HG03103 (cell line): ENCODE measurements around the gene ABCC11.
A peak's percentile ranks its signal among the peaks of the same experiment; 100 is the strongest.

Experiments
- ATAC-seq: cut with Tn5 transposase; IDR thresholded peaks from one replicate; pipeline ENCODE4 v1.9.1; 2021; ENCODE audit warnings: low read depth; ENCODE audit not compliant: unreplicated experiment

Gene ABCC11

DNA sequence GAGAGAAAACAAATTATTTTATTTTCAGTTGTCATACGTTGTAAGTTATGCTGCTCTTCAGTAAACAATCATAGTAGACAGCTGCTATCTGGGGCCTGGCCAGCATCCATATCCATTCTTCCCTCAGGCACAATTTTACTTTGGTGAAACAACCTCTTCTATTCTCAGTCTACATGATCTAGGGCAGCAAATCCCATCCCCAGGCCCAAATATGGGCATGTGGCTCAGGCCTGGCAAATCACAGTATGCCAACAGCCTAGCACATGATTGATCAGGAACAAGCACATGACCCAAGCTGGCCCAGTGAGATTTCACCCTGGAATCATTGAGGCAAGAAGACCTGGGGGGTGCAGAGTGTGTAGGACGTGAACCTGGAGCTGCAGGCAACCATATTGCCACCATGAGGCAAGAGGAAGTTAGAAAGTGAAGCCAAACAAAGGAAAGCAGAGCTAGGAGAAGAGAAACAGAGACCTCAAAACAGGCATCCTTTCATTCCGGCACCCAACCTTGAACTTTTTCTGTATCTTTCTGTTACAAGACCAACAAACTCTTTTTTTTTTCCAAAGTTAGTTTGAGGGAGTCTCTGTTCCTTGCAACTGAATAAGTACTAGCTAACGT lies 81.3 kb downstream of the ABCC11 start:
- ATAC-seq = no peak

DNA sequence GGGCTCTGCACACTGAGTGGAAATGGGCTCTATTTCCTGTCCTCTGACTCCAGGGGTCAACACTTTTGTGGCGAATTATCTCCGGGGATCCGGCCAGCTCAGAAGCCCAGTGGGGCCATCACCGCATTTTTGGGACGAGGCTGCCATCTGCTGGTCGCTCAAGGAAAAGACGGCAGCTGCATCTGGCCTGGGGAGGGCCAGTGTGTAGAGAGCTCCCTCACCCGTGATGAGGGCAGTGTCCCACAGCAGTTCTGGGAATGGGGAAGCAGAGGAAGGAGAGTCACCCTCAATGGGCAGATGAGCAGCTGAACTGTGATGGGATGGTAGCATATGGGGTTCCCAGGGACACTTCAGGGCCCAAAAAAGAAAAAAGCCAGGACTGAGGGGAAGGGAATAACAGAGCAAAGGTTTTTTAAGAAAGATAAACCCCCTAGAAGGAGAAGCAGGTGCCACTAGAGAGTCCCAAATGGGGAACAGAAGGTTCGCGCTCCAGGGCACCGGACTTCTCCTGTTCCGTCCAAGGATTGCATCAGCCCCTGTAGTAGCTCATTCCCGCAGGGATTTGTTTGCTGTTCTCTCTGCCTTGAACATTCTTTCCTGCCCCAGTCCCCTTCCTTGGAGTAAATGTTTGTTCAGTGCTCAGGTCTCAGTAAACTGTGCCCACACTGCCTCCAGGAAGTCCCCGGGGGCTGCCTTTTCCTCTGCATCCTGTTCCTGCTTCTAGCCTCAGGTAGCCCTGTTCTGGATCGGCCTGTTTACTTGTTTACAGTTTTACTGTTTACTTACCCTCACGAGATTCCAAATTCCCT lies 82.2 kb downstream of the ABCC11 start:
- ATAC-seq = peak; percentile 64

DNA sequence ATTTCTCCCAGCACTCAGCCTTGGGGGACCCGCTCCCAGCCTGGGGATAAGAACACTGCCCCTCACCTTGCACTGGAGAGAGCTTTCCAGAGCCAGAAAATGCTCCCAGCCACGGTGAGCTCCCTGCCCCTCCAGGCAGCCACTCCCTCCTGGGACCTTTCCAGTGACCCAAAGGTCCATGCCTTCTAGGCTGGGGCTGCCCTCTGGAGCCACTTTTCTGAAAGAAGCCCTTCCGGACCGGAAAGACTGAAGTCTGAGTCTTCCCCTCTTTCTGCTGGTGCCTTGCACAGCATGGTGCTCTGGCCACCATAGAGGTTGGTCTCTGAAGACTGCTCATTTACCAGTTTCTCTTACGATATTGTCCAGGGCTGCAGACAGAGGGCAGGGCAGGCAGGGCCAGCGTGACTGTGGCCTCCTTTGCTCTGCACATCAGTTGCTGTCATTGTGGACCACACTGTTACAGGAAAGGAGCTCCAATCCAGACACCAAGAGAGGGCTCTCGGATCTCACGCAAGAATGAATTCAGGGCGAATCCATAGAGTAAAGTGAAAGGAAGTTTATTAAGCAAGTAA lies 84.4 kb downstream of the ABCC11 start:
- ATAC-seq = no peak

DNA sequence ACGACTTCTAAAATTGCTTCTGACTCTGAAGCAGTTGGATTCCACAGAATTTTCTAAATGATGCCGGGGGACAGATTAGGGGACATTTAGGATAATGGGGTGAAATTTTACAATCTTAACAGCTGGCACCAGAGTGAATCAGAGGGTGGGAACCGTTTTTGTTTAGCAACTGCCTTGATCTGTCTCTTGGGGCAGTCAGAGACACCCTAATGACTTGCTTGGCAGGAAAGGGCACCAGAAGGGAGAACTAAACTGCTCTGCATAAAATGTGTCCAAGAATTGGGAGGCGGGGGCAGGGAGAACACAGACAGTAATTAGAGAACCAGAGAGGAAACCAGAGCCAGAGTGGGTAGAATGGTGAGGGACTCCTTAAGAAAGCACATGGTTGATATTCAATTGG lies 85.4 kb downstream of the ABCC11 start:
- no peak for ATAC-seq

GRCh38 chr16:48160575-48160974 lies 86.8 kb downstream of the ABCC11 start:
- ATAC-seq = no peak

GRCh38 chr16:48158296-48158695 lies 89.0 kb downstream of the ABCC11 start:
- ATAC-seq = peak; percentile 69

DNA sequence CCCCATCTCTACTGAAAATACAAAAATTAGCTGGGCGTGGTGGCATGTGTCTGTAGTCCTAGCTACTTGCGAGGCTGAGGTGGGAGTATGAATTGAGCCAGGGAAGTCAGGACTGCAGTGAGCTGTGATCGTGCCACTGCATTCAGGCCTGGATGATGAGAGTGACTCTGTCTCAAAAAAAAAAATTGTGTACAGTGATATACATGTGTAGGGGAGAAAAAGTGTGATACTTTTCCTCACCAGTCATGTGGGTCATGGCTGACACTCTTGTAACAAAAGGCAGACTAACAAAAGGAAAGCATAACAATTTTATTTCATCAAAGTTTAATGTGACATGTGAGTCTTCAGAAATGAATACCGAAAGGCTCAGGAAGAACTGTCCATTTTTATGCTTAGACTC lies 89.5 kb downstream of the ABCC11 start:
- ATAC-seq = no peak

GRCh38 chr16:48157302-48157701 lies 90.0 kb downstream of the ABCC11 start:
- no peak for ATAC-seq

- ATAC-seq = no peak
Measured at GRCh38 chr16:48156790-48157209, 90.5 kb downstream of the ABCC11 start.

DNA sequence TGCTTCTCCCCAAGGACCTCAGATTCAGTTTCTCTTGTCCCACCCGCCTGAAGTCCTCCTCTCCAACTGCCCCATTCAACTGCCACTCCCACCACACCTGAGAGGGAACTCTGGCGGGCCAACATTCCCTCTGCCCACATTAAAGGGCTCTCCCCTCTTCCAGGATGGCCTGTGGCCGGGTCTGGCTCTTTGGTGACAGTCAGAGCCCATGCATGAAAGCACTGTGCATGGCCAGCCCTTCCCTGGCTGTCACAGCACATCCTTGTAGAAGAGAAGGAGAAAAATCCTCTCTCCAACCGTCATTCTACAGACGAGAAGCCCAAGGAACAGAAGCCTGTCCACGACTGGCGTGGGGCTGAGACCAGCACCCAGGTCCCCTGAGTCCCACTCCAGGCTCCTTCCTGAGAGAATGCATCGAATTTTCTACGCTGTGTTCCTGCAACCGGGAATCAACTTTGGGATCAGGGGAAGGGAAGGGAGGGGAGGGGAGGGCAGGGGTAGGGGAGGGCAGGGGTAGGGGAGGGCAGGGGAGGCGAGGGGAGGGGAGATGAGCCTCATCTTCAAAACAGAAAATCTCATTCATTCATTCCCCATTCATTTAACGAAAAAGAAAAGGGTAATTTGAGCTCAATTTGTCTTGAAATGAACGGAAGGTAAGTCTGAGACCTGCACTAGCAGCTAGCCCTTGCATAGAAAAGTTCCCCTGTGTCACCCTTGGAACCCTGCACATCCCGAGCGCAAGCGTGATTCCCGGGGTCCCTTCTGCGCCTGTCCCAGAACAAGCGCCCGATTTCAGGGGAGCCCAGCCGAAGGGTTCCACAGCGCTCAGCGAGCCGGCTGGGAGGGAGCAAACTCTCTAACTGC lies 91.2 kb downstream of the ABCC11 start, which contains the start of gene ABCC12:
TSS of gene ABCC12 (minus strand) at position 68 of the 864 bp plus-strand sequence. CDS start 9,569 bp downstream, outside the sequence.
- no peak for ATAC-seq

DNA sequence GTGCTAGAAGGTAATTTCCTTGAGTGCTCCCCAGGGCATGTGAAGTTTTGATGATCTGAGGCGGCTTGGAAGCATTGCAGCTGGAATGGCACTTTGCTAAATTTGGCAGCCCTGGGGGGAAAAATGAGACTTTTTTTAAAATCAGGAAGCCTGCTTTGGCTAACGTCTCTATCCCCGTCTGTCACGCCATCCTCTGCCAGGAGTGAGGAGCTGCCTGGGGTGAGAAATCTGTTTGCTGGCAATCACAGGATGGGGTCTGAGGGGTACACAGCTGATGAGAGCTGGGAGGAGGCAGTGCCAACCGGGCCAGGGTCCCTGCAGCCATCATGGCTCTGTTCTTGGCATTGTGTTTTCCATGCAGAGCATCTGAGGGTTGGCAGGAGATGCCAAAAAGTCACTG lies 93.6 kb downstream of the ABCC11 start:
- ATAC-seq = no peak

DNA sequence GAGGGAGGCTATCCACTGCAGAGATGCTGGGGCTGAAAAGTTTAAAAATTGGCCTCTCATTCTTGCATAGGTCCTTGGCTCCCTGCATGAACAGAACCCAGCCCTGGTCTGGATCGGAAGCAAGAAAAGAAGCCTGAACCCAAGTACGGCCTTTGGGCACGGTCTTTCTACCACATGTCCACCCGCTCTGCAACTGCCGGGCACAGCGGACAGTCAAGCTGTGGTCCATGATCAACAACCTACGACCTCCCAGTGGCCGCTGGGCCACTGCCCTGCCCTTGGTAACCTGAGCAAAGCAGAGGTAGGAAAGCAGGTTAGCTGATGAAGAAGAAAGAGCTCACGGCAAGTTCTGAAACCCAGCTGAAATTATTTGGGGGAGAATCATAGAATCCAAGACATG lies 95.1 kb downstream of the ABCC11 start:
- ATAC-seq = no peak

DNA sequence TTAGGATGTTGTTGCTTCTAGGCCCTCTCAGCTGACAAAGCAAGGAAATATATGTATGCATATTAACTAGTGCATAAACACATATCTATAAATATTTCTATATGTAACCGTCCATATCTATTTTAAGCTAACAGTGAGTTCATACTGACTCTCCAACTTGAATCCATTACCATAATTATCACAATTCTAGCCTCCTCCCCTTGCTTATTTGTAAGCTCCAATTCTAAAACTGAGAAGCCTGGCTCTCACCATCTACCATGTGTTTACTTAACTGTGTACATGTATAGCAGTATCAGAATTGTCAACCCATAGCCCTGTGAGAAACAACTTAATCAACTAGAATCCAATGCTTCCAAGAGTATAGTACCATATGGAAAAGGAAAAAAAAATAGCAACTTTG lies 96.6 kb downstream of the ABCC11 start:
- ATAC-seq = no peak

DNA sequence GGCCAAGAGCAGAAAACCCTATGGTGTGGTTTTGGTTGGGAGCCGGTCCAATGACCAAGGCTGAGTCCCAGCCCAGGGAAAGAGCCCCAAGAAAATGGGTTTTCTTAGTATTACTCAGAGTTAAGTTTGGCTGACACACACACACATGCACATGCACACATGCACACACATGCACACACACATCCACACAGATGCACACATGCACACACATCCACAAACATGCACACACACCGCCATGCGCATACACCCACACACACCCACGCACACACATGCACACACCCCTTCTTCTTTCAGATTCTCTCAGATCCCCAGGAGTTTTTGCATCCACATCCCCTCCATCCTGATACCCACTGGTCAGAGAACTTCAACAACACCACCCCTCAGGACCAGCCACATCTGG lies 100.6 kb downstream of the ABCC11 start:
- ATAC-seq = no peak

DNA sequence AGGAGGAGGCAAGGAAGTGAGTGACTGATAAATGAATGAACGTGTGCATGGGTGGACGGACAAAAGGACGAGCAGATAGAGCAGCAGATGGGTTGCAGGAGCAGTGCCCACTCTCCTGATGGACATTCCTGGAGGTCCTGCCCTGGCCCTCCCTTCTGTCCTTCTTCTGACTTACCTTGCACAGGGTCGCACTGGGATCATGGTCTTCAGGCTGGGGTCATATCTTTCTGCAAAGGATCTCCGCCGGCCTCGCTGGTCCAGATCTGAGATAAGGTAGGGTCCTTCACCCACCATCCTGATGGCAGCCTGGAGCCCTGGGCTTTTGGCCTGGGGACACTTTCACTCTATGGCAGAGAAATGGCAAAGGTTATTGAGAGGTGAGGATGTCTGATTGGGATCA lies 101.2 kb downstream of the ABCC11 start:
- no peak for ATAC-seq

GRCh38 chr16:48143812-48144368 lies 103.4 kb downstream of the ABCC11 start:
- no peak for ATAC-seq

DNA sequence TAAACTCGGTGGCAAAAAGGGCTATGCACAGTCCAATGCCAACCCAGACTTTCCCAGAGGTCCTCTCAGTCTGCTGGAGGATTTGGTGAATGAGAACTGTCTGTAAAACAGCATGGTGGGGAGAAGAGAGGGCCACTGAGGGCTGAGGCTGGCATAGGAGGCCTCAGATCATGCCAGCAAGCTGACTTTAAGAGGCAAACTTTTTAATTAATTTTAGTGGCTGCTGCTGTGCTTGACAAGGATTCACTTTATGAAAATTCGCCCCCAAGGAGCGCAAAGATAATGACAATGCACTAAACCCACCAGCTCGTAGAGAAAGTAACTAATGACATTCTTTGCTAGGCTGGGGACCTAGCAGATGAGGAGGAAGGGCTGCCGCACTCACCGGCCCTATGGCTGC lies 106.5 kb downstream of the ABCC11 start:
- no peak for ATAC-seq

- no peak for ATAC-seq
Measured at GRCh38 chr16:48139517-48139916, 107.8 kb downstream of the ABCC11 start.

DNA sequence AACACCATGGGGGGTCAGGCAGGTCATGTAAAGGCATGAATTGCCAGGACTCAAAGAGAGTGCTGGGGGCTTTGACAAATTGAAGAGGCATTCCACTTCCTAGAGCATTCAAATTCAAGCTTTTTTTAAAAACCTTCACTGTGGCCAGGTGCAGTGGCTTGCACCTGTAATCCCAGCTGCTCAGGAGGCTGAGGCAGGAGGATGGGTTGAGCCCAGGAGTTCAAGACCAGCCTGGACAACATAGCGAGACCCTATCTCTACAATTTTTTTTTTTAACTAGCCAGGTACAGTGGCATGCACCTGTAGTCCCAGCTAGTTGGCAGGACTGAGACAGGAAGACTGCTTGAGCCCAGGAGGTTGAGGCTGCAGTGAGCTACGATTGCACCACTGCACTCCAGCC lies 108.8 kb downstream of the ABCC11 start:
- ATAC-seq = no peak

GRCh38 chr16:48137822-48138221 lies 109.5 kb downstream of the ABCC11 start:
- no peak for ATAC-seq
